ENCODE data around the gene SUMO1.

DNA sequence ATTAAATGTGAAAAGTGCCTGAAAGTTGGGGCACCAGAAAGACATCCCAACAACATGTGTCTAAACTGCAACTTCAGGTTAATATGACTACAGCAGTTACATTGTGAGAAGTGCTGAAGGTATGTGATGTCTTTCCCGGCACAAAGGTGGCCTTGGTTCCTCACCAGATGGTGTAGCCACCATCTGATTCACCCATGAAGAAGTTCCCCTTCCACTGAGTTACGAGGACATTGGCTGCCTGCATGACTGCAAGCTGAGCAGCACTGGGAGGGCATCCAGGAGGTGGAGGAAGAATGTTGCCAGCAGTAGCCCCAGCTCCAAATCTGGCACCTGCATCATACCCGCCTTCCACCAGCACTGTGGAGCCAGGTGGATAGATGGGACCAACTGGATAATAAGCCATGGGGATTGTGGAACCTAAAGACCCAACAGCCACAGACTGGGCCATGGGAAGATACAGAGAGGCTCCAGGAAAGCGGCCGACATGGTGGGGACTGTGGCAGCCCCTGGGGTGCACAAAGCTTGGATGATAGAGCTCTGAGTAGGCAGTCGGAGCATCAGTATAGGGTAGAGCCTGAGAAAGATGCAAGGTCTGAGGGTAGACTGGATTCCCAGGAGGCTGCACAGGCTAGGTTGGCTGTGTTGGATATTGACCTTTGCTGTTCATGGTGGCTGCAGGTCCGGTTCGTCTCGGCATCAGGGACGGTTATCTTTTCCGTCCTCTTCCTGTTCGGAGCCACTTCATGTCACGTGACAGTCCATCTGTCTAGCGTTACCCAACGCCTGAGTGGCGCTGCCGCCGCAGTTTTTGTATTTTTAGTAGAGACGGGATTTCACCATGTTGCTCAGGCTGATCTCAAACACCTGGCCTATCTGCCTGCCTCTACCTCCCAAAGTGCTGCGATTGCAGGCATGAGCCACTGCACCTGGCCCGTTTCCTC, 36.9 kb downstream of the SUMO1 start:
- TF ChIP-seq EZH2 (IDR thresholded peaks at IDR 0.05; ENCODE audit: borderline replicate concordance, low read length): no peak
- TF ChIP-seq, protein P1, sequence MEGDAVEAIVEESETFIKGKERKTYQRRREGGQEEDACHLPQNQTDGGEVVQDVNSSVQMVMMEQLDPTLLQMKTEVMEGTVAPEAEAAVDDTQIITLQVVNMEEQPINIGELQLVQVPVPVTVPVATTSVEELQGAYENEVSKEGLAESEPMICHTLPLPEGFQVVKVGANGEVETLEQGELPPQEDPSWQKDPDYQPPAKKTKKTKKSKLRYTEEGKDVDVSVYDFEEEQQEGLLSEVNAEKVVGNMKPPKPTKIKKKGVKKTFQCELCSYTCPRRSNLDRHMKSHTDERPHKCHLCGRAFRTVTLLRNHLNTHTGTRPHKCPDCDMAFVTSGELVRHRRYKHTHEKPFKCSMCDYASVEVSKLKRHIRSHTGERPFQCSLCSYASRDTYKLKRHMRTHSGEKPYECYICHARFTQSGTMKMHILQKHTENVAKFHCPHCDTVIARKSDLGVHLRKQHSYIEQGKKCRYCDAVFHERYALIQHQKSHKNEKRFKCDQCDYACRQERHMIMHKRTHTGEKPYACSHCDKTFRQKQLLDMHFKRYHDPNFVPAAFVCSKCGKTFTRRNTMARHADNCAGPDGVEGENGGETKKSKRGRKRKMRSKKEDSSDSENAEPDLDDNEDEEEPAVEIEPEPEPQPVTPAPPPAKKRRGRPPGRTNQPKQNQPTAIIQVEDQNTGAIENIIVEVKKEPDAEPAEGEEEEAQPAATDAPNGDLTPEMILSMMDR (conservative IDR thresholded peaks at IDR 0.05 in 1 of 2, IDR thresholded peaks at IDR 0.05 in 1 of 2; ENCODE audit: extremely low read depth in 1 of 2, insufficient read depth in 1 of 2, low read depth in 1 of 2, low read length in 2 of 2): no peak

Measured in mammary epithelial cell (primary cell).